ENCODE data around the gene ICAM2. TPM values are rescaled to one million over a fixed set of nuclear protein-coding genes. Genes with fewer than 3 reads are reported as not detected.
"Not testable (repeated sequence)": the region's sequence is repeated elsewhere in the genome, so short reads cannot be mapped to it uniquely, and the experiment has no call there.

Gene ICAM2
- total and polyA plus RNA-seq, 2 donors (not counting 3 experiments of a cell fraction or from before 2014, with no cell fraction given) = 586 to 2,377 TPM

GRCh38 chr17:63983320-63983719 is 37.1 kb downstream of the ICAM2 start:
- Histone ChIP-seq H3K4me1 (ENCODE audit: control insufficient read depth, extremely low read depth, insufficient read depth, low read length) (peaks cover 21% of the 10 kb centered on the region), H3K9ac (replicated peaks; ENCODE audit: extremely low read depth, insufficient read depth, low read length) (no peak overlapping the region), H3K9me1 (replicated peaks; ENCODE audit: control insufficient read depth, extremely low read depth, insufficient read depth, low read length) (no peaks in the 10 kb centered on the region), H3K36me3 (ENCODE audit: control insufficient read depth in 2 of 2, extremely low read depth in 1 of 2, insufficient read depth in 2 of 2, low read length in 2 of 2) (no peaks in the 10 kb centered on the region), H3K4me3 (replicated peaks in 1 of 3; ENCODE audit: insufficient read depth in 1 of 3, low read depth in 1 of 3, low read length in 3 of 3) (no peak overlapping the region), H3K27me3 (ENCODE audit: control insufficient read depth in 2 of 2, insufficient read depth in 2 of 2, low read length in 2 of 2) (no peaks in the 10 kb centered on the region), H3K27ac (ENCODE audit: insufficient read depth, low read depth, low read length) (no peak overlapping the region), H3K9me3 (replicated peaks; ENCODE audit: control insufficient read depth, insufficient read depth, low read length) (peaks cover 2% of the 10 kb centered on the region), H2AFZ (ENCODE audit: low read depth, low read length) (no peak overlapping the region), H4K20me1 (replicated peaks; ENCODE audit: control insufficient read depth, extremely low read depth, insufficient read depth, low read length) (no peaks in the 10 kb centered on the region), H3K79me2 (ENCODE audit: control insufficient read depth, insufficient read depth, low read length) (no peaks in the 10 kb centered on the region), H3K4me2 (ENCODE audit: insufficient read depth, low read length) (no peak overlapping the region)
- DNase-seq (ENCODE audit: low read depth, low spot score) (no peak), FAIRE-seq (peak; percentile 70)
- POLR2A ChIA-PET = no interaction called here
- BruUV-seq (replicated peaks) = no TSS peak
- CTCF ChIA-PET = interaction anchor here (5.6 to 12.0 kb wide), 2 partner anchors 37 to 64 kb away, joined by 42 to 183 read pairs; partner anchors contain the start of gene GH1
- intact Hi-C loops (cut with micrococcal nuclease) (no loop called here), dilution Hi-C loops (cut with MboI; ENCODE audit: extremely low pct_ligation_motif_present, low sequenced_read_pairs) (no loop called here)
- TF ChIP-seq MYC (IDR thresholded peaks at IDR 0.05; ENCODE audit: low read depth, low read length) (no peak), POLR2AphosphoS5 (IDR thresholded peaks at IDR 0.05; ENCODE audit: insufficient read depth, low read depth, low read length) (no peak), MAX (IDR thresholded peaks at IDR 0.05; ENCODE audit: insufficient read depth, insufficient read length) (no peak), EZH2 (IDR thresholded peaks at IDR 0.05; ENCODE audit: borderline replicate concordance, low read depth, low read length, severe bottlenecking) (no peak), POLR2A (IDR thresholded peaks at IDR 0.05; ENCODE audit: low read depth, low read length) (no peak), FOS (IDR thresholded peaks at IDR 0.05; ENCODE audit: borderline replicate concordance, insufficient read depth, low read length) (no peak), GATA2 (IDR thresholded peaks at IDR 0.05; ENCODE audit: insufficient read depth, insufficient read length, low read depth, low read length) (no peak), JUN (IDR thresholded peaks at IDR 0.05; ENCODE audit: borderline replicate concordance, insufficient read depth, insufficient read length, low read depth) (no peak), CTCF (IDR thresholded peaks at IDR 0.05; ENCODE audit: extremely low read depth in 1 of 2, insufficient read depth in 1 of 2, low read depth in 1 of 2, low read length in 2 of 2) (no peak)

GRCh38 chr17:63982641-63983040 is 37.8 kb downstream of the ICAM2 start:
- H4K20me1 ChIP-seq (replicated peaks; ENCODE audit: control insufficient read depth, extremely low read depth, insufficient read depth, low read length); H3K4me3 ChIP-seq (replicated peaks in 1 of 3; ENCODE audit: insufficient read depth in 1 of 3, low read depth in 1 of 3, low read length in 3 of 3); H3K9ac ChIP-seq (replicated peaks; ENCODE audit: extremely low read depth, insufficient read depth, low read length); H3K9me3 ChIP-seq (replicated peaks; ENCODE audit: control insufficient read depth, insufficient read depth, low read length); H3K9me1 ChIP-seq (replicated peaks; ENCODE audit: control insufficient read depth, extremely low read depth, insufficient read depth, low read length); intact Hi-C loops (cut with micrococcal nuclease); H2AFZ ChIP-seq (ENCODE audit: low read depth, low read length); H3K36me3 ChIP-seq (ENCODE audit: control insufficient read depth in 2 of 2, extremely low read depth in 1 of 2, insufficient read depth in 2 of 2, low read length in 2 of 2); H3K27ac ChIP-seq (ENCODE audit: insufficient read depth, low read depth, low read length); dilution Hi-C loops (cut with MboI; ENCODE audit: extremely low pct_ligation_motif_present, low sequenced_read_pairs); H3K27me3 ChIP-seq (ENCODE audit: control insufficient read depth in 2 of 2, insufficient read depth in 2 of 2, low read length in 2 of 2); DNase-seq (ENCODE audit: low read depth, low spot score); POLR2A ChIA-PET; H3K4me2 ChIP-seq (ENCODE audit: insufficient read depth, low read length); FAIRE-seq; H3K79me2 ChIP-seq (ENCODE audit: control insufficient read depth, insufficient read depth, low read length); BruUV-seq (replicated peaks): not testable (repeated sequence)
- CTCF ChIA-PET = interaction anchor here (5.6 to 12.0 kb wide), 2 partner anchors 36 to 63 kb away, joined by 42 to 183 read pairs; partner anchors contain the start of gene GH1
- peaks cover 21% of the 10 kb centered on the region for H3K4me1 ChIP-seq (ENCODE audit: control insufficient read depth, extremely low read depth, insufficient read depth, low read length)
